Measurements from ENCODE around the gene CAMK2B.

- TF ChIP-seq CTCF (IDR thresholded peaks at IDR 0.05): no peak
- TF ChIP-seq POLR2A (IDR thresholded peaks at IDR 0.05; ENCODE audit: low read length): no peak
- no peak for TF ChIP-seq CBX2 (IDR thresholded peaks at IDR 0.05; ENCODE audit: borderline replicate concordance, low read depth)
- no peak for TF ChIP-seq EP300 (IDR thresholded peaks at IDR 0.05)
Measured at GRCh38 chr7:44266526-44266925, 58.9 kb downstream of the CAMK2B start.
